MCF 10A (cell line): ENCODE measurements around the gene RASSF9. TPM values are rescaled to one million over a fixed set of nuclear protein-coding genes. Genes with fewer than 3 reads are reported as not detected.

Experiments used
- BruUV-seq: library from RNA; stranded (reverse); fragments of 400-500 nt; replicated peaks from 2 replicates; lab custom pipeline; 2021; lab: Mats Ljungman, UMichigan
- CTCF ChIA-PET: fragments of 300-600 bp; sonication (Branson Sonifier 250); formaldehyde crosslinking; extraction: SDS; loops from one replicate; lab custom pipeline; 2021; ENCODE audit warnings: antibody characterized with exemption, inconsistent platforms; lab: Yijun Ruan, JAX
- POLR2A ChIA-PET: fragments of 300-600, 350-650 bp; sonication (Branson Sonifier 250); formaldehyde crosslinking; extraction: SDS; loops from one replicate; lab custom pipeline; 2020; ENCODE audit warnings: antibody characterized with exemption, inconsistent platforms; lab: Yijun Ruan, JAX
- DNase-seq: peaks from one replicate; pipeline ENCODE4 v3.0.0-alpha.2; 2018; ENCODE audit not compliant: unreplicated experiment
- H3K27ac Mint-ChIP-seq: one replicate; pipeline ENCODE4 v1.8.0; 2022; ENCODE audit warnings: mild to moderate bottlenecking, low read depth, mixed read lengths; ENCODE audit not compliant: unreplicated experiment
- H3K27me3 Mint-ChIP-seq: one replicate; pipeline ENCODE4 v1.8.0; 2022; ENCODE audit warnings: mixed read lengths; ENCODE audit not compliant: insufficient read depth, unreplicated experiment
- H3K36me3 Mint-ChIP-seq: one replicate; pipeline ENCODE4 v1.8.0; 2022; ENCODE audit warnings: mild to moderate bottlenecking, moderate library complexity, mixed read lengths; ENCODE audit not compliant: insufficient read depth, unreplicated experiment
- H3K4me1 Mint-ChIP-seq: one replicate; pipeline ENCODE4 v1.8.0; 2022; ENCODE audit warnings: mixed read lengths; ENCODE audit not compliant: insufficient read depth, unreplicated experiment
- H3K4me3 Mint-ChIP-seq: one replicate; pipeline ENCODE4 v1.8.0; 2022; ENCODE audit warnings: mild to moderate bottlenecking, moderate library complexity, mixed read lengths; ENCODE audit not compliant: unreplicated experiment
- H3K9me3 Mint-ChIP-seq: one replicate; pipeline ENCODE4 v1.8.0; 2022; ENCODE audit warnings: mixed read lengths; ENCODE audit not compliant: unreplicated experiment
- CTCF ChIP-seq: fragments of 200-600 bp; IDR thresholded peaks from one replicate; pipeline ENCODE4 v1.8.0; 2022; ENCODE audit warnings: antibody characterized with exemption, mild to moderate bottlenecking; ENCODE audit not compliant: unreplicated experiment
- intact Hi-C: fragments of 100-400 bp; cut with micrococcal nuclease; formaldehyde crosslinking; loops from 2 replicates; pipeline ENCODE4 v1.14.1; 2022
- total RNA-seq: library from RNA; stranded (reverse); gene quantifications from 2 replicates; pipeline ENCODE4 v1.2.3, GENCODE V29; 2022

The RASSF9 gene
- total RNA-seq, 1 experiment from 2014 or later = 2.1 TPM

- no peak overlapping the region for H3K27ac Mint-ChIP-seq
- H3K4me3 Mint-ChIP-seq = no peak overlapping the region
- CTCF ChIA-PET = no interaction called here
- intact Hi-C loops = no loop called here
- no peak for TF ChIP-seq CTCF
- no TSS peak for BruUV-seq
- H3K4me1 Mint-ChIP-seq = peaks cover 20% of the 10 kb centered on the region
- no peaks in the 10 kb centered on the region for H3K9me3 Mint-ChIP-seq
- POLR2A ChIA-PET = interaction anchor here (0.9 kb wide), 1 partner anchor 58 kb away, joined by 3 read pairs; no protein-coding TSS in a partner anchor
- DNase-seq = no peak
- H3K27me3 Mint-ChIP-seq = no peaks in the 10 kb centered on the region
- H3K36me3 Mint-ChIP-seq = no peaks in the 10 kb centered on the region
These were observed 32.3 kb downstream of the RASSF9 start for GRCh38 chr12:85803923-85804322.

GRCh38 chr12:85803231-85803630 is 33.0 kb downstream of the RASSF9 start:
- no TSS peak for BruUV-seq
- Mint-ChIP-seq H3K27me3 (no peaks in the 10 kb centered on the region), H3K9me3 (no peaks in the 10 kb centered on the region), H3K27ac (peak overlapping the region; percentile 92), H3K4me3 (peak overlapping the region; percentile 37), H3K4me1 (peaks cover 20% of the 10 kb centered on the region), H3K36me3 (no peaks in the 10 kb centered on the region)
- ChIA-PET CTCF (no interaction called here), POLR2A (no interaction called here)
- no peak for DNase-seq
- TF ChIP-seq CTCF = no peak
- intact Hi-C loops = no loop called here

GRCh38 chr12:85798122-85798521 is 38.1 kb downstream of the RASSF9 start:
- no peaks in the 10 kb centered on the region for H3K27me3 Mint-ChIP-seq
- intact Hi-C loops = no loop called here
- H3K36me3 Mint-ChIP-seq = no peaks in the 10 kb centered on the region
- ChIA-PET POLR2A (no interaction called here), CTCF (no interaction called here)
- TF ChIP-seq CTCF = no peak
- no peak for DNase-seq
- no peaks in the 10 kb centered on the region for H3K9me3 Mint-ChIP-seq
- no peak overlapping the region for H3K4me3 Mint-ChIP-seq
- no peak overlapping the region for H3K27ac Mint-ChIP-seq
- BruUV-seq = no TSS peak
- H3K4me1 Mint-ChIP-seq = peaks cover 7% of the 10 kb centered on the region

- ChIA-PET POLR2A (no interaction called here), CTCF (no interaction called here)
- Mint-ChIP-seq H3K4me3 (no peak overlapping the region), H3K4me1 (peaks cover 6% of the 10 kb centered on the region), H3K9me3 (no peaks in the 10 kb centered on the region), H3K27ac (no peak overlapping the region), H3K36me3 (no peaks in the 10 kb centered on the region), H3K27me3 (no peaks in the 10 kb centered on the region)
- BruUV-seq = no TSS peak
- DNase-seq = no peak
- no peak for TF ChIP-seq CTCF
- intact Hi-C loops = no loop called here
These were observed 40.2 kb downstream of the RASSF9 start for GRCh38 chr12:85796001-85796400.
